Stimulated activated CD8-positive, alpha-beta memory T cell treated with anti-CD3 and anti-CD28 coated beads, Interleukin-12 subunit alpha, Interleukin-12 subunit beta, amount 100 ng/mL, for 4 hours (primary cell): ENCODE measurements around the gene MCC.

Experiments
- DNase-seq: peaks from one replicate; pipeline ENCODE4 v3.0.0-alpha.2; 2020; ENCODE audit warnings: low read depth

The MCC gene

DNA sequence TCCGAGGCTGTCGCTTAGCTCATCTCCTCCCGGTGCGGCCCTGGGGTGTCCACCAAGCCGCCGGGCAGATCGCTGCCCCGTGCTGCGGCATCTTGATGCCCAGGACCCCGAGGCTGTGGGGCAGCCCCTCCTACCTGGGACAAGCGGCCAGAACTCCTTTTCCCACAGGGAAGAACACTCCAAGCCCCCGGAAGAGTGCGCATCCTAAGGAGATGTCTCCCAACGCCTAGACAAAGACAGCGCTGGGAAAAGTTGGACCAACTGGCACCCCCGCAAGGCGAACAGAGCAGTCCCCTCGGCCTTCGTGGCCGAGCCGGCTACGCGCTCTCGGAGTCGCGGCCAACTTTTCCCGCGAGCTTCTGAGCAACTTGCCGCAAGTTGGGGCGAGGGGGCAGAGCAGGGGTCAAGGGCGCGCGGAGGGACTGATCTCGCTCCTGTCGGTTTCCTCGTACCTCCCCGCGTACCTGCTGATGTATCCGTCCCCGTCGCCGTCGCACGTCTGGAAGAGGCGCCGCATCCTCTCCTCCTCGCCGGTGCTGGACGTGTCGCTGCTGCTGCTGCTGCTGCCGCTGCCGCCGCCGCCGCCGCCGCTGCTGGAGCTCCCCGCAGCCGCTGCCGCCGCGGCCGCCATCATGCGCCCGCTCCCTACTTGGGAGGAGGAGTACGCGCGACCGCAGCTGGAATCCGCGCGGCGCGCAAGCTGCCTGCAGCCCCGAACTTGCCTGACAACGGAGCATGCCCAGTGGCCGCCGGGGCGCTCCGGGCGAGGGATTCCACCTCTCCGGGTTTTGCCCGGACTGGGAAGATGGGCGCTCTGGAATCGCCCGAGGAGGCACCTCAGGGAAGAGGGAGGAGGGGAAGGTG lies at the start of gene MCC:
Gene MCC (minus strand): TSS at position 673 of the 864 bp plus-strand sequence.
- no peak for DNase-seq

DNA sequence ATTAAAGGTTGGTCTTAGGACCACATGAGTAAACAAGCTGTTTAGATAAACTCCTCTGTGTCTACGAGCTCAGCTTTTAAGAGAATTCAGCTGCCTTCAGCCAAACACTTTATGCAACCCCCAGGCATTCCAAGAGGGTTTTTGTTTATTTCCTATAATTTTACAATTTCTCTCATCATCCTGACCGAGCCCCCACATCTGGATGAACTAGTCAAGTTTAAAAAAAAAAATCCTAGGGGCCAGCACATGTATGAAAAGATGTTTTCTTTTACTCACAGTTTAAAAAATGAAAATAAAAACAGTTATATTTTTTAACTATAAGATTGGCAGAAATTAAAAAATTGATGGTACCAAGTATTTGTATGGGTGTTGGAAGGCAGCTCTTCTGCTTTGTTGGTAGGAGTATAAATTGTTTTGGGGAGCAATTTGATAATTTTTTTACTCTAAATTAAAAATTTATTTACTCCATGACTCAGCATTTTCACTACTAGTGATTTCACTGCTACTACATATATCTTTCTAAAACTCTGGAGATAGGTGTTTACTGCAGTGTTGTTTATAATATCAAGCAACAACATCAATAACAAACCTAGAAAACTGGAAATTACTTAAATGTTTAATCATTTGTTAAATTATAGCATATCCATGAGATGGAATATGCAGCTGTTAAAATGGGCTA lies 43.4 kb upstream of the MCC start:
- DNase-seq: no peak

DNA sequence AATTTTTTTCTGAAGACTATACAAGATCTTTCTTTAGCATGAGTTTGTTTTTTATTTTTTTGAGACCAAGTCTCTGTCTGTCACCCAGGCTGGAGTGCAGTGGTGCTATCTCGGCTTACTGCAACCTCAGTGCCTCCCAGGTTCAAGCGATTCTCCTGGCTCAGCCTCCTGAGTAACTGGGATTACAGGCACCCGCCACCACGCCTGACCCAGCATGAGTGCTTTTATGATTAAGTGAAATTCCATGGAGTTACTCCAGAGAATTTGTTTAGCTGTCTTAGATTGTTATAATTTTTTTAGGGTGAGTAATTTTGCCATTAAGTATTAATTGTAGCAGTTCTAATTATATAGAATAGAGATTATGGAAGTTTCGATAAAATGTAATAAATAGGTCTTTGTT lies 39.5 kb upstream of the MCC start:
- DNase-seq: no peak

DNA sequence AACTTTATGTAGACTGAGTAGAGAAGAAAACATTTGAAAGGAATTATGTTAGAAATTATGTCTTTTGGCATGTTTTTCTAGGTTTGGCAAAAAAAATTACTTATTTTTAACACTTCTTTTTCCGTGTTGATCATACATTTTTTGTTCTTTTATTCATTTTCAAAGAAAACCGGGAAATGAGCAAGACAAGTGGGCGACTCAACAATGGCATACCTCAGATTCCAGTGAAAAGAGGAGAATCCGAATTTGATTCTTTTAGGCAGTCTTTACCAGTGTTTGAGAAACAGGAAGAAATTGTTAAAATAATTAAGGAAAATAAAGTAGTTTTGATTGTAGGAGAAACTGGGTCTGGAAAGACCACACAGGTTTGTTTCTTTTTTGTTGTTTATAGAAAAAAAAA lies 38.2 kb upstream of the MCC start:
- no peak for DNase-seq

DNA sequence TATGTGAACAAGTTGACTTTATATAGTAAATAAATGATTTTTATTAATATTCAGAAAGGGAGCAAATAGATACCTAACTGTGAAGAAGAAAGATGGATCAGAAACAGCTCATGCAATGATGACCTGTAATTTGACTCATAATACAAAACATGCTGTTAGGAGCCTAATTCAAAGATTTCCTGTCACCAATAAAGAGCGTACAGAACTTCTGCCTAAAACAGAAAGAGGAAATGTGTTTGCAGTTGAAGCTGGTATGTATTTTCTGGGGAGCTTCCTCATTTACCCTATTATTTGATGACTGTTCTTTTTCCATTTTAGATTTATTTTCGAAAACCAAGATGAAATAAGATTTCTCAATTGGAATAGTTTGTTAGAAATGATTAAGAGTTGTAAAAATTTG lies 36.7 kb upstream of the MCC start:
- no peak for DNase-seq

DNA sequence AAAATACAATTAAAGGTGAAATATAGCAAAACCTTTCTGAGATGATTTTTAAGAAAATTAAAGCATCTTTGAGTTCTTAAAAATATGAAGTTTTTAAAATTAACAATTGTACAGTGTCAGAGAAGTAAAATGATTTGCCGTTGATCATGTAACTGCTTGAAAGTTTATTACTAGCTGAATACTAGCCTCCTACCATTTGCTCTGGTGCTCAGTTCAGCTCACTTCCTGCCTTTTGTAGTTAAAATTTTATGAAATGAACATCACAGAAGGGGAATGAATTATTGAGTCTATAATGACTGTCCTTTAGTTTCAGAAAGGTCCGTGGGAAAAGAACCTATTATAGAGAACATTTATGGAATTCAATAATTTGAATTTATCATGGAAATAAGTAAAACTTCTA lies 34.9 kb upstream of the MCC start:
- DNase-seq: no peak

DNA sequence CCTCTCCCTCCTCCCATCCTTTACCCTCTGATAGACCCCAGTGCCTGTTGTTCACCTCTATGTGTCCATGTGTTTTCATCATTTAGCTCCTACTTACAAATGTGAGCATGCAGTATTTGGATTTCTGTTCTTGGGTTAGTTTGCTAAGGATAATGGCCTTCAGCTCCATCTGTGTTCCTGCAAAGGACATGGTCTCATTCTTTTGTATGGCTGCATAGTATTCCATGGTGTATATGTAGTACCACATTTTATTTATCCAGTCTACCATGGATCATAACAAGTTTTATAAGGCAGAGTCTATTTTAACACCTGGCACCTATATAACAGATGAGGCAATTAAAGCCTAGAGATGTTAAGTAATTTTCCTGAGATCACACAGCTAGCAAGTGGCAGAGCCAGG lies 32.6 kb upstream of the MCC start:
- no peak for DNase-seq

DNA sequence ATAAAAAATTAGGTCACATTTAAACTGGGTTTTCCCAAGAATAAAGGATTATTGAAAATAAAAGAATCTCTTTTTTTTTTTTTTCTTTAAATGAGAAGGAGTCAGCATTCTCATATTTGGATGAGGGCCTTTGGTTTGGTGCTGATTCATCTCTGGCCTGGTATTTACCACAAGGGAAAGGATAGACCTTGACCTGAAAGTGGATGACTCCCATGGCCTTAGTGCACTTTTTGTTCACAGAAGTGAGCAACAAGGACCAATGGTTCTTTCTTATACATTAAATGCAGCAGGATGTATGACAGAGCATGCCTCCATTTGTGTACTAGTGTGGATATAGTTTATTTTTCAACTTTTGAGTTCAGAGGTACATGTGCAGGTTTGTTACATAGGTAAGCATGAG lies 32.2 kb upstream of the MCC start:
- no peak for DNase-seq

DNA sequence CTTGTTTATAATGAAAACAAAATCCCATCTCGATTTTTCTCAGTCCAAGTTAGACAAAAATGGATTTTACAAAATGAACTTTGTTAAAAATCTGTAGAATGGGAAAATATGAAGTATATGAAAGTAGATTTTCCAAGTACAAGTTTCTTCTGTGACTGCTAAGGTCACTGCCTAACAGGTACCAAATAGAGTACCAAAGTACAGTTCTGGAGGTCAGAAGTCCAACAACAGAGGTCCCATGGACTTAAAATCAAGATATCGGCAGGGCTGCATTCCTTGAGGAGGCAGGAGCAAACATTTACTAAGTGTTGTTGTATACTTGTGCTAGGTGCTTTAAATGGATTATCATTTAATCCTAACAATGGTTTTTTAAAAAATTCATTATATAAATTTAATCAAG lies 31.2 kb upstream of the MCC start:
- no peak for DNase-seq

DNA sequence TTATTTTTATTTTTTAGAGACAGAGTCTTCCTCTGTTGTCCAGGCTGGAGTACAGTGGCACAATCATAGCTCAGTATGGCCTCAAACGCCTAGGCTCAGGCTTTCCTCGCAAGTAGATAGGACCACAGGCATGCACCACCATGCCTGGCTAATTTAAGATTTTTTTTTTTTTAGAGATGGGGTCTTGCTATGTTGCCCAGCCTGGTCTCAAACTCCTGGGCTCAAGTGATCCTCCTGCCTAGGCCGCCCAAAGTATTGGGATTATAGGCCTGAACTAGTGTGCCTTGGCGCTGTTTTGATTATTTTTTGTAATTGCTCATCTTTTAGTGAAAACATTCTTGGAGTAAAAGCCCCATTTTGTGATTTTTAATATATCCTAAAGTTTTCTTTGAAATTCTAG lies 30.6 kb upstream of the MCC start:
- DNase-seq: no peak

DNA sequence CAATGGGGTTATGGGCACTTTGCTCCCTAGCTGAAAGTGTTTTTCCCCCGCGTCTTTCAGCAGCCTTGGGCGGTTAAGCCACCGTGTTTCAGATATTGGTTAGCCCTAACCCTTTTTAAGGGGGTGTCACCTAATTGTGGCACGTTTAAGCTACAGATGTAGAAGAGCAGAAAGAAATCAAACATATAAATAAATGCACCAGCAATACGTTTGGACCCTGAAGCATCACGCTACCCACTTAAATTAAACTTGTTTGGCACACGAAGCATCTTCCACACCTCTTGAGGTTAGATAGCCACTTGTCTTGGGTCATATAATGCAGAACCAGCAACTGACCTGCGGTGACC lies 26.0 kb upstream of the MCC start:
- DNase-seq: no peak

DNA sequence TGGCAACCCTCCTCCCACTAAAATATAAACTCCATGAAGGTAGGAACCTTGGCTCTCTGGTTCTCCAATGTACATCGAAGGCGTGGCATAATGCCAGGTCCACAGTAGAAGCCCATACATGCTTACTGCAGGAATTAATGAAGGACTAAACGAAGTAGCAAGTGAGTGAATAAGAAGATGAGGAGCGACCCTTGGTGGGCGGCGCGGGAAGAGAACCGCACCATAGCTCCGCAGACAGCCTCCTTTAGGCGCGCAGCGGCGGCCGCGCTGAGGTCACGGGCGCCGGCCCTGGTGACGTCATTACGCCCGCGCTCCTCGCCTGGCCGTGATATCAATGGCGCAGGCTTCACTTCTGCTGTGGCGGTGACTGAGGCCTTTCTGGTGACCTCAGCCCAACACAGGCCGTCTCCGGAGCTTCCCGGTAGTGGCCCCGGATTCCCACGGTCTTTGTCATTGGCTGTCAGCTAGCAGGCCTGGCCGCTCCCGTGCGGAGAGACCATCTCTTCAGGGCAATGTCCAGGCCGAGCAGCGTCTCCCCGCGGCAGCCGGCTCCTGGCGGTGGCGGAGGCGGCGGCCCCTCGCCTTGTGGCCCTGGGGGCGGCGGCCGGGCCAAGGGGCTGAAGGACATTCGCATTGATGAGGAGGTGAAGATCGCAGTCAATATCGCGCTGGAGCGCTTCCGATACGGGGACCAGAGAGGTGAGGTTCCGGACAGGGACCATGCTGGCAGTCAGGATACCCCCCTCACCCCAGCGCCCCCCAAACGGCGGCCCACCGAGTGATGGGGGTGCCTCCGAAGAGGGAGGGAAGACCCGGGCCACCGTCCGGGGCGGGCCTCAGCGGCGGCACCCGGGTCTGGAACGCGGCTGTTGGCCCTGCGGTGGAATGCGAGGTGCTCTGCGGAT lies 25.4 kb upstream of the MCC start, which contains the start of gene YTHDC2:
Gene YTHDC2 (plus strand): TSS at position 311 of the 905 bp plus-strand sequence. CDS start 202 bp downstream, at position 513.
- DNase-seq: peak; percentile 82

DNA sequence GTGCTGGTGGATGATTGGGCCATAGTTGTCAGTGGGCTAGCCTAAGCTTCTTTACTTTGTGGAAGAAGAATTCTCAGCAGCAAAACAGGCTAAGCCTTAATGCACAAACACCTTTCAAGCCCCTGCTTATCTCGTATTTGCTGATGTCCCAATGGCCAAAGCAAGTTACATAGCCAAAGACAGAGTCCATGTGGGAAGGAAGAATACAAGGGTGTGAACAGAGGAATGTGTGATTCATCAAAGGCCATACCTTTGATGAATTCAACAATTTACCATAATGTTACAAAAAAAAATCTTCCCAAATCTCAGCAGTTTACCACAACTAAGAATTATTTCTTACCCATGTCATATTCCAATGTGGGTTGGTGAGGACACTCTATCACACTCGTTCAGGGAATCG lies 24.1 kb upstream of the MCC start:
- no peak for DNase-seq

DNA sequence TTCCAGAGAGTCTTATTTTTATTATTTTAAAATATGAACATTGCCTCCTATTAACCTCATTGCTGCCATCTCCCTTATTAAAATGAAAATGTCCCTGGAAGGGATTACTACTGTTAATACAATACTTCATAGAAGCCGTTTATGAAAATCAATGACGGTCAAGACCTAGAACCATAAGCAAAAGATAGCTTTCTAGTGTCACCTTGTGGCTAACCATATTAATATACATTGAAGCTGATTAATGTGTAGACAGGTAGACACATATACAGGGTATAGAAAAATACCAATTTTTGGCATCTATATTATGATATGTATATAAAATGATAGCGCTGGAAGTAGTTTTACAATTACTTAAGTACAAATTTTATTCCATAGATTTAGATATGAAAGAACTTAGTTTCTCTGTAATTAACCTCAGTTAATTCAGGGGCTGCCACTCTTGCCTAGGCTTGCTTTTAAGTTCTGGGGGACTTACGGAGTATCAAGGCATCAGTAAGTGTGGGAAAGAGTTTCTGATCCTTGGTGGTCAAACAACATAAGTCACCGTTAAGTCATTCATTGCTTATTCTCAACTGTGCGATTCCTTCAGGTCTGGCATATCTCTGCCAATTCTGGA lies 22.7 kb upstream of the MCC start:
- DNase-seq: no peak

DNA sequence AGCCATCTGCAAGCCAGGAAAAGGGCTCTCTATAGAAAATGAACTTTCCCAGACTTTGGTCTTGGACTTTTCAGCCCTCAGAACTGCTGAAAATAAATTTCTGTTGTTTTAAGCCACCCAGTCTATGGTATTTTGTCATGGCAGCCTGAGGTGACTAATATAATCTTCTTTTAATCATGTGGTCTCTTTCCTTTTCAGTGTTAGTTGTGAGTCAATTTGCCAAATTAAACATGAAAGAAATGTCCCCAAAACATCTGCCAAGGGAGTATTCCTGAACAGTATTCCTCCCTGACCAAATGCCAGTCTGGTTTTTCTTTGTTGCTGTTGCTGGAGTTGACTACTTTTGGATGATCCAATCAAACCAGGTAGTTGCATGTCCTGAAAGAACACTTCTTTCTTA lies 20.5 kb upstream of the MCC start:
- no peak for DNase-seq

DNA sequence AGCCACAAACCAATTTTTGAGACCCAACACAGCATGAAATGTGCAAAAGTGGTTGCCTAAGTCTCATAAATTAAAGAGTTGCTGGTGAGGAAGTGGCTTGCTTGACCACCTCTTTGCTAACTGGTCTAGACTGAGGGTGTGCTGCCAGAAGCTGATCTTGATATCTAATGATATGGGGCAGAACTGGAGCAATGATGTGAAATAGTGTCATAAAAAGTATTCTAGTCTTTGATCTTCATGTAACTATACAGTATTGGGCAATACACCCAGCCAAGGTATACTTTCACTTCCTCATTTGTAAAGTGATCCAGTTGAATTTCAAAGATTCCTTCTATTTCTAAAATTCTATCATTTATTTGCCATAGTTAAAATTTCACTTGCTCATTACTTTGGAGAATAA lies 19.3 kb upstream of the MCC start:
- no peak for DNase-seq

DNA sequence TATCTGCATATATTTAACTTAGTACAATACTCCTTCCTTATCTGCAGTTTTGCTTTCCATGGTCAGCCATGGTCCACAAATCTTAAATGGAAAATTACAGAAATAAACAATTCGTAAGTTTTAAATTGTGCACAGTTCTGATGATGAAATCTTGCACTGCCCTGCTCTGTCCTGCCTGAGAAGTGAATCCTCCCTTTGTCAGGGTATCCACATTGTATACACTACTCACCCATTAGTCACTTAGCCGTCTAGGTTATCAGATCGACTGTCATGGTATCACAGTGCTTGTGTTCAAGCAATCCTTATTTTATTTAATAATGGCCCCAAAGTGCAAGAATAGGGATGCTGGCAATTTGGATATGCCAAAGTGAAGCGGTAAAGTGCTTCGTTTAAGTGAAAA lies 16.9 kb upstream of the MCC start:
- no peak for DNase-seq

DNA sequence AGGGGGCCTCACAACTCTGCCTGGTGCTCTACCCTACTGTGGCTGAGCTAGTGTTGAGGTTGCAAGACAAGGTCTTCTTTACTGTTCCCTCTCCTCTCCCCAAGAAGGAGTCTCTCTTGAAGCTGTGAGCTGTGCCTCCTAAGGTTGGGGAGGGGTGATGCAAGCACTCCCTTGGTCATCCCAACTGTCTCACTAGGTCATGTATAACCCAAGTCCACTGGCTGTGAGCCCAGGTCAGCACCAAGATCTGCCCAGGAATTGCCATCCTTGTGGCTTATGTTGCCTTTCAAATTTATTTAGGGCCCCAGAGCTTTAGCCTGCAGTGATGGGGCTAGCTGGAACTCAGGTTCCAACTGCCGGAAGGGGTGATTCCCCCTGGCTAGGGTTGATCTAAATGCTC lies 14.9 kb upstream of the MCC start:
- no peak for DNase-seq

DNA sequence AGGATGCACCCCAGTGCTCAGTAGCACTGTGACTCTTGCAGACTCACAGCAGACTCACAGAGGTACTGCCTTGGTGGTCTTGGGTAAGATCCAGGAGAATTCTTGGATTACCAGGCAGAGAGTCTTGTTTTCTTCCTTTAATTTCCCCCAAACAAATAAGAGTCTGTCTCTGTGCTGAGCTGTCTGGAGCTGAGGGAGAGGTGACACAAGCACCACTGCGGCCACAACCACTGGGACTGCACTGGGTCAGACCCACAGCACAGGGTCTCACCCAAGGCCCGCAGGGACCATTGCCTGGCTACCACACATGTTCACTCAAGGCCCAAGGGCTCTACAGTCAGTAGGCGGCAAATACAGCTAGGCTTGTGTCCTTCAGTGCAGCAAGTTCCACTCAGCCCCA lies 13.8 kb upstream of the MCC start:
- no peak for DNase-seq

DNA sequence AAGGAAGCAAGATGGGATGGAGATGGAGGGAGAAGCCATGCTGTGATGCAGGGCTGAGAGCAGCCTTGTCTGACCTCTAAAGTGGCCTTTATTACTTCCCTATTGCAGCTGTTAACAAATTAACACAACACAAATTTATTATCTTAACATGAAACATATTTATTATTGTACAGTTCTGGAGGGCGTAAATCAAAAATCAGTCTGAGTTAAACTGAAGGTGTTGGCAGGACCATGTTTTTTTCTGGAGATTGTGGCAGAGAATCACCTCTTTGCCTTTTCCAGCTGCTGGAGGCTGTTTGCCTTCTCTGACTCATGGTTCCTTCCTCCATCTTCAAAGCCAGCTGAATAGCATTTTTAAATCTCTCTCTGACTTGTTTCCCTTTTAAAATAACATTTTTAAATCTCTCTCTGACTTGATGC lies 7.2 kb upstream of the MCC start:
- DNase-seq: no peak

DNA sequence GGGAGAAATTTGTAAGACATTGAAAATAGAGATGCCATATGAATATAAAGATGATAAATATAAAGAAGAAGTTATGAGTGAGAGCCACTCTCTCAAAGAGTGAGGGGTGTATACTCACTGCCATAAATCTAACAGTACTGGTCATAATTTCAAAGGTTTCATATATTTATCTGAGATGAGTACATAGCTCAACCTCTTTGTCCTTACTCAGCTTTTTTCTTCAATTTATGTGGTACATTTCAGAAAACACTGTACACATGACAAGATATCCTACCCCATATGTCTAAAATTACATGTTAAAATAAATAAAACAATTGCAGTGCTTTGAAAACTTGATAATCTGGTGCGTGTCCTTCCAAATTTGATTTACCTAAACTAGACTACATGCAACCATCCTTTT lies 5.2 kb upstream of the MCC start:
- DNase-seq: no peak

DNA sequence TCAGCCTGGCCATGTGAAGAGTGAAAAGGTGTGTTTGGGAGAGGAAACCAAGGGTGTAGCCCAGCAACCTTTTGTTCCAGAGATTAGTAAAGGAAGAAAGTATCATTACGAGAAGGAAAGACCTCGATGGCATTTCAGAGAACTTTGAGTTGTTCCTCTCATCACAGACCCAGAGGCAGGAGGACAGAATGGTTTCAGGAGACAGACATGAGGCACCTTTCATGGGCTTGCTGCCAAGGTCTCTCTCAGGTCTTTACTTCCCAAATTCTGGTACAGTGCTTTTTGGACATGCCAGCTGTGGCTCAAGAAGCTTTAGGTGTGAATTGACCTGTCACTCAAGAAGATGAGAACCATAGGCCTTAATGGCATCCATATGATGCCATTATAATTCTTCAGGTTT lies 2.8 kb upstream of the MCC start:
- no peak for DNase-seq
